HG02610 (cell line): ENCODE results near the gene OR4L1.
"Not testable (repeated sequence)": the region's sequence is repeated elsewhere in the genome, so short reads cannot be mapped to it uniquely, and the experiment has no call there.

Experiments used
- ATAC-seq: cut with Tn5 transposase; IDR thresholded peaks from one replicate; pipeline ENCODE4 v1.9.1; 2021; ENCODE audit warnings: mild to moderate bottlenecking, moderate library complexity; ENCODE audit not compliant: unreplicated experiment

Gene OR4L1, protein sequence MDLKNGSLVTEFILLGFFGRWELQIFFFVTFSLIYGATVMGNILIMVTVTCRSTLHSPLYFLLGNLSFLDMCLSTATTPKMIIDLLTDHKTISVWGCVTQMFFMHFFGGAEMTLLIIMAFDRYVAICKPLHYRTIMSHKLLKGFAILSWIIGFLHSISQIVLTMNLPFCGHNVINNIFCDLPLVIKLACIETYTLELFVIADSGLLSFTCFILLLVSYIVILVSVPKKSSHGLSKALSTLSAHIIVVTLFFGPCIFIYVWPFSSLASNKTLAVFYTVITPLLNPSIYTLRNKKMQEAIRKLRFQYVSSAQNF

DNA sequence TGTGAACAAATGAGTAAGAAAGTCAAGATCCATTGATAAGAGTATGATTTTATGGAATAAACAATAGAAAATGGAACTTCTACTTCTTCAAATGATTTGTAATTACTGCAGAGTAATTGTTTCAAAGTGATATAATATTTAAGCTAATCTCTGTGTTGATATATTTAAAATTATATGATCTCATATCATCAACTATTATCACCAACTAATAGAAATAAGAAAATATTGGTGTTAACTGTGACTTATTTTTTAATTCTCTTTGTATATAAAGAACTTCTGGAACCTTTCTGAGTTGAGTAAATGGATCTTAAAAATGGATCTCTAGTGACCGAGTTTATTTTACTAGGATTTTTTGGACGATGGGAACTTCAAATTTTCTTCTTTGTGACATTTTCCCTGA, at the start of gene OR4L1:
TSS of gene OR4L1 (plus strand) at position 301 of the 400 bp plus-strand sequence. CDS start at position 301, 0 bp downstream.
- no peak for ATAC-seq

DNA sequence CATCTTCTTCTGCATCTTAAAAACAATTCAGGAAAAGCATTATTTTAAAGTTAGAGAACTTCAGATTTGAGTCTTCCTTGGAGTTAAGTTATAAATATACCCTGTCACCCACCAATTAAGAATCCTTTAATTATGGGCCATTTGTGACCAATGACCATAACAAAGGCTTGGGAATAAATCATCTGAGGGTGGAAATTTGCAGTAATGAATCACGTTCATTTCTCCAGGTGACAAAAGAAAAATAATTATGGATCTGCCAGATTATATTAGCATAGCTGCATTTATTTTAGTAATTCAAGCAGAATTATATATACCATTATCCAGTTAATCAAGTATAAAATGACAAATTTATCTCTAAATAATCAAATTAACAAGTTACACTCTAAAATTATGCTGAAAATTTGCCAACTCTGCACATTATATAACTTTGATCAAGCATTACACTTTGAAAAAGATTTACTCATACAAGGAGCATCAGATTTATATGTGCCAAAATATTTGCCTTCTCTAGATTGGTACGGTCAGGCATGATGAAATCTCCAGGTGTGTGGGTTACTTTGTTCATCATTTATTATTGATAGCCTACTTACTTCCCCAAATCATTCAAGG, 40.5 kb upstream of the OR4L1 start, which contains the start of gene OR4K14:
TSS of gene OR4K14 (minus strand) at position 51 of the 609 bp plus-strand sequence. CDS start 4,114 bp downstream, outside the sequence.
- ATAC-seq: no peak

DNA sequence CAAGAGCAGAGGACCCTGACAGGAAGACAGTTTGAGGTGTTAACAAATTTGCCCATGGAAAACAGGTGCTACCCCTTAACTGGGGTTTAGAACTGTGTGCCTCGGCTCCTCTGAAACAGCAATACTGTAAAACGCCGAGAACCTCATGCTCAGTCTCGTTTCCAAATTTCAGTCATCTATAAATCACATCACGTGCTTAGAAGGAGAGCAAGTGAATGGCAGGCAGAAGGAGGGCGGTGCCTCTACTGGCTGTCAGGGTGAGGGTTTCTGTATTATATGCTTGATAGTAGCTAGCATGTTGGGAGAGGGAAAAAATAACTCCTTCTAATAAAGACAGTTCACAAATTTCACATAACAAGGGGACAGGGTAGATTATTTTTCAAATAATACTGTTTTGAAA, 28.8 kb upstream of the OR4L1 start:
- no peak for ATAC-seq

DNA sequence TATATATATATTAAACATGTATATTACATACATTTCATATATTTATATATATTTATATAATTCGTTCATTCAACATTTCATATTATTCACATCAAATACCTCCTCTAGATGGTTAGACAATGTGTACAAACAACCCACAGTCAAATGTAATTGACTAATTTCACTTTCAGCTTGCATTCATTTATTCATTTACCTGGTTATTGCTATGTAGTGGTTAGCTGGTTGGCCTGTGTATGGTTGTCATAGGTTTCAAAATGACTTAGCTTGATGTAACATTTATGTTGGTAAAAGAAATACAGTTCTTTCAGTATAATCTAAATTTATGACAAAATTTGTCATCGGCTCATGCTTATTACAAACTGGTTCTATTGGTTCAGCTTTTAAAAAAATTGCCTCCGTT, 24.4 kb upstream of the OR4L1 start:
- no peak for ATAC-seq

DNA sequence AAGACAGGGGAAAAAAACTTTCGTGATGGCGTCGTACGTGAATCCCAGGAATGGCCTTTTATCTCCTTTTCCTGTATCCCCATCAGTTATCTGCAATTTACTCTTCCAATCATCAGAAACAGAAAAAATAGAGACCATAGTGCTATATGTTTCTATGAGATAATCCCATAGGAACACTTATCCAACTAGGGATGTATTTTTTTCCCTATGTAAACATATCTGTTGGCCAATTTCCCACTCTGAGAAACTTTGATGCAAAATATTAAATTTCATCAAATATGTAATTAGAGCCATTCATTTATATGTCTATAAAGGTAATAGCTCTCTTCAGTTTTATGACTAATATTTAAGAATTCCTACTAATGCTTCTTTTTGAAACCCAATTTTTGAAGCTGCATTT, 23.9 kb upstream of the OR4L1 start, which contains the start of gene OR4K13:
TSS of gene OR4K13 (minus strand) at position 101 of the 400 bp plus-strand sequence. CDS start 1,280 bp downstream, outside the sequence.
- ATAC-seq: no peak

DNA sequence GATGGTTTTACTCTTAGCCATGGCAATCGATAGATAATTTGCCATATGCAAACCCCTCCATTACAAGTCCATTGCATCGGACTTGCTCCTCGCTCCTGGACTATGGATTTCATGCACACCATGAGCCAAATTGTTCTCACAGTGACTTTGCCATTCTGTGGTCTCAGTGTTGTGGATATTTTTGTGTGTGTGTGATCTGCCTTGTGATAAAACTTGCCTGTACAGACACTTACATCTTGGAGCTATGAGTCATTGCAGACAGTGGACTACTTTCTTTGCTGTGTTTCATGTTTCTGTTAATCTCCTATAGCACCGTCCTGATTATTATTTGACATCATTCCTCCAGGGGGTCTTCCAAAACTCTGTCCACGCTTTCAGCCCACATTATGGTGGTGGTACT, 15.6 kb upstream of the OR4L1 start:
- ATAC-seq: no peak

DNA sequence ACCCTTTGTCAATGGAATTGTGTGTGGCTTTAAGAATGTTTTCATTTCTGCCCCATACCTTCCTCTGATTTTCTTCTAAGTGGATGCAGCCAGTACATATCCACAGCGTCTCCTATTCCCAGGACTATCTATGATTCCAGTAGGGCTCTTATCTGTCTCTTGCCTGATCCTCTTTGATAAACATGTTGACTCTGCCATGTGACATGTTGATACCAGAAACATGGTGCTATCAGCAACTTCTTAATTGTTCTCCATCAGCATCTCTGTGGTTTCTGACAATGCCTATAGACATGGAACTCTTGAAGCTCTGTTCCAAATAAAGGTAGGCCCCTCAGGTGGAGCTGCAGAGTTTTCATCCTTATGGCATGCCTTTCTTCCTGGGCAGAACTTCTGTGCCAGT, 11.6 kb upstream of the OR4L1 start:
- no peak for ATAC-seq

DNA sequence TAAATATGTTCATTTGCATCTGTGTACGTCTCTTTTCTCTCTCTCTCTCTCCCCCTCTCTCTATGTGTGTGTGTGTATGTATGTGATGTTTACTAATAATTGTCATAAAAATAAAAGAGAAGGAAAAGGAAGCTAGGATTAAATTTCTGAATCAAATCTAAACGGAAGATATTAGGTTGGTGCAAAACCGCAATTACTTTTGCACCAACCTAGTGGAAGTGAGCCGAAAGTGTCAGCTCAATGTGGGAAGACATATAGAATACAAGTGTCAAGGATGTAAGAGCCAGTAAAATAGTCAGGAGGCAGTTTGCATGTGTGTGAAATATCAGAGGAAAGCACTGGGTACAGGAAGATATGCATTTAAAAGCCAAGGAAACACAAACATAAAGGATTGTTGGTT, 32.2 kb downstream of the OR4L1 start:
- ATAC-seq: no peak

DNA sequence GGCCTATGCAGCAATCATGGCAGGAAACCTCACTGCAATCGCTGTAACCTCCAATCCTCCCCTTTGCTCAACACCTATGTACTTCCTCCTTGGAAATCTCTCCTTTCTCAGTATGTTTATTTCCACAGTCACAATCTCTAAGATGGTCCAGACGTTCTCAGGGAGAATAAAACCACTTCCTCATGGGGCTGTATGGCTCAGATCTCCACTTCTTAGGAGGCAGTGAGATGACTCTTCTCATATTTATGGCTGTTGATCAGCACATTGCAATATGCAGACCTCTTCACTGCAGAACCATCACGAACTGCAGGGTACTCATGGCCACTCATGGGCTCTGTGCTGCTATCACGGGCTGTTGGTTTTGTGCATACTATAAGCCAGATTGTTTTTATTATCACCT, 33.6 kb downstream of the OR4L1 start:
- ATAC-seq: no peak

DNA sequence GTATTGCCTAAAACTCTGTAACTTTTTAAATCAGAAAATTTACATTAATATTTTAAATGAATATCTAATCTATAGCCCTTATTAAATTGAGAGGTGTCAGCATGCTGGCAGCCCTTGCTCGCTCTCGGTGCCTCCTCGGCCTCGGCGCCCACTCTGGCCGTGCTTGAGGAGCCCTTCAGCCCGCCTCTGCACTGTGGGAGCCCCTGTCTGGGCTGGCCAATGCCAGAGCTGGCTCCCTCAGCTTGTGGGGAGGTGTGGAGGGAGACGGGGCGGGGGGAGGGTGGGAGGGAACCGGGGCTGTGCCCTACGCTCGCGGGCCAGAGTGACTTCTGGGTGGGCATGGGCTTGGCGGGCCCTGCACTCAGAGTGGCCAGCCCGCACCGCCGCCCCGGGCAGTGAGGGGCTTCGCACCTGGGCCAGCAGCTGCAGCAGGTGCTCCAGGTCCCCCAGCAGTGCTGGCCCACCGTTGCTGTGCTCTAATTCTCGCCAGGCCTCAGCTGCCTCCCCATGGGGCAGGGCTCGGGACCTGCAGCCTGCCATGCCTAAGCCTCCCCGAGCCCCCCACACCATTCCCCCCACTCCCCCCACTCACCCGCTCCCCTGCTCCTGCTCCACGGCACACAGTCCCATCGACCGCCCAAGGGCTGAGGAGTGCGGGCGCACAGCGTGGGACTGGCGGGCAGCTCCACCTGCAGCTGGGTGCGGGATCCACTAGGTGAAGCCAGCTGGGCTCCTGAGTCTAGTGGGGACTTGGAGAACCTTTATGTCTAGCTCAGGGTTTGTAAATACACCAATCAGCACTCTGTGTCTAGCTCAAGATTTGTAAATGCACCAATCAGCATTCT, 39.3 kb downstream of the OR4L1 start:
- not testable (repeated sequence) for ATAC-seq

DNA sequence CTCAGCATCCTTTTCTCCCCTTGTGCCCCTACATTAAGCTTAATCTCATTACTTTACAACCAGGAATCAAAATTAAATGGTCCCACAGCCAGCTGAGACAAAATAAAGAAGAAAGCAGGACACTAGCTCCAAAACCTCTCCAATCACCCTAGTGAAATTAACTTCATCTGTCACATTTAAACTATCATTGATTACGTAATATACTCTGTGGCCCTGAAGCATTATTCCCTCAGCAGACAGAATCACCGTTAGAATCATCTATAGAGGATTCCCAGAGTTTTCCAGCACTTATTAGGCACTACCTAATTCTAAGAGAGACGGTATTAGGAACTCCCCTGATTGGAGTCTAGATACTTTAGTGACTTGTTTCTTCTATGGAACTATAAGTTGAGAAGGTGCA, 50.6 kb downstream of the OR4L1 start, which contains the start of gene OR4K17:
TSS of gene OR4K17 (plus strand) at position 302 of the 400 bp plus-strand sequence. CDS start 6,761 bp downstream, outside the sequence.
- ATAC-seq: no peak
